Stomach (tissue), 9 donors: ENCODE results near the gene AKAP6. TPM values are rescaled to one million over a fixed set of nuclear protein-coding genes. Genes with fewer than 3 reads are reported as not detected.
A peak's percentile ranks its signal among the peaks of the same experiment; 100 is the strongest.

Source experiments
- DNase-seq, 2 donors: peaks; one replicate each; pipeline versions ENCODE4 v3.0.0 to v3.0.0-alpha.2; 2013 to 2019
- H3K27ac ChIP-seq, 5 donors: fragments of 200-600 bp in 4 of 5; sonication (generic) in 4 of 5; one replicate each; pipeline ENCODE4 v1.5.1; 2013 to 2019; ENCODE audit warnings: mild to moderate bottlenecking in 1 of 5, moderate library complexity in 1 of 5
- H3K27me3 ChIP-seq, 3 donors: fragments of 200-600 bp; sonication (generic); one replicate each; pipeline ENCODE4 v1.5.1; 2017 to 2019; ENCODE audit warnings: mixed run types in 1 of 3
- H3K36me3 ChIP-seq, 4 donors: fragments of 200-600 bp; sonication (generic); 1 replicate in 3 of 4; 2 replicates in 1 of 4; pipeline ENCODE4 v1.5.1; 2016 to 2019
- H3K4me1 ChIP-seq, 4 donors: fragments of 200-600 bp; sonication (generic); one replicate each; pipeline ENCODE4 v1.5.1; 2016 to 2019
- H3K4me3 ChIP-seq, 4 donors: fragments of 200-600 bp; sonication (generic) in 3 of 4; one replicate each; pipeline ENCODE4 v1.5.1; 2016 to 2019; ENCODE audit warnings: mild to moderate bottlenecking in 1 of 4
- H3K9me3 ChIP-seq, 4 donors: fragments of 200-600 bp; sonication (generic); one replicate each; pipeline ENCODE4 v1.5.1; 2016 to 2019
- CTCF ChIP-seq, 7 experiments: fragments of 450-650 bp in 4 of 7; fragments of 200-600 bp in 3 of 7; sonication (generic) in 3 of 7; IDR thresholded peaks; one replicate each; pipeline ENCODE4 v1.5.1; 2016 to 2019; ENCODE audit warnings: antibody characterized with exemption in 7 of 7, control low read depth in 2 of 7, mild to moderate bottlenecking in 1 of 7
- EP300 ChIP-seq: sonication (generic); formaldehyde crosslinking; IDR thresholded peaks from one replicate; pipeline ENCODE4 v1.6.1; 2017; ENCODE audit warnings: antibody characterized with exemption
- POLR2A ChIP-seq, 4 donors: fragments of 450-650 bp; IDR thresholded peaks; one replicate each; pipeline ENCODE4 v1.6.1; 2016; ENCODE audit warnings: antibody characterized with exemption in 4 of 4, control low read depth in 2 of 4, mild to moderate bottlenecking in 1 of 4, moderate library complexity in 1 of 4
- POLR2AphosphoS5 ChIP-seq, 3 donors: sonication (generic); formaldehyde crosslinking; IDR thresholded peaks; one replicate each; pipeline ENCODE4 v1.6.1; 2016; ENCODE audit warnings: antibody characterized with exemption in 3 of 3
- WGBS, 5 donors: extraction: QIAGEN DNeasy Blood & Tissue Kit in 3 of 5; methylation state at CpG; one replicate each; pipeline versions ENCODE4 v1.1.5 to v1.1.7; 2013 to 2018; 5-methylcytosine and 5-hydroxymethylcytosine counted together
- intact Hi-C: fragments of 100-400 bp; cut with DNase I; formaldehyde crosslinking; loops from one replicate; pipeline ENCODE4 v1.15.1; 2023; ENCODE audit warnings: low total_unique reads
- polyA plus RNA-seq, 3 donors: library from polyadenylated mRNA; stranded (reverse); fragments of 200-250 nt; gene quantifications; one replicate each; pipeline ENCODE4 v1.2.3, GENCODE V29; 2013
- total RNA-seq, 5 donors: library from RNA; depleted of rRNA; stranded (reverse); fragments of >200 nt; gene quantifications; one replicate each; pipeline versions ENCODE4 v1.1.0 to v1.2.3, GENCODE V29; 2014 to 2016
- donor health status: healthy with polysubstance abuse.
- donor health status: Bipolar disorder and iron deficiency.
- donor health status: healthy.

Gene AKAP6
- total and polyA plus RNA-seq, 8 donors, result 0.15 to 132 (median 3.3) TPM

DNA sequence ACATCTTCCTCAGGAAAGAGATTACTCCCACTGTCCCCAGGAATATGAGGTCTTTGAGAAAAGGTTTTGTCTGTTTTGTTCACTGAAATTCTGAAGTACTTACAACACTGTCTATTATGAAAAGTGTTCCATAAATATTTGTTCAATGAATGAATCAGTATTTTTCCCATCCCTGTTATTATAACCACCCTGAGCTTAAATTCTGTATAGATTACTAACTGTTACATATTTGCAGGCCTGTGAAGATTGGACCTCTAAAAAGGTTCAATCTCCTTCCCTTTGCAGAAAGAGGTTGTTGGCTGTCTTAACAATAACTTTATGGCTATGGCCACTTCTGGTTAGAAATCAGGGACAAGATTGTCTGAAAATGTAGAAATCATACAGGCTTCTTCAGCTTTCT lies 435.0 kb downstream of the AKAP6 start:
- Histone ChIP-seq H3K36me3 (no peaks in the 10 kb centered on the region), H3K4me1 (no peaks in the 10 kb centered on the region), H3K27ac (no peak overlapping the region), H3K9me3 (peaks cover 0 to 6% (median 0%) of the 10 kb centered on the region in 4 donors), H3K27me3 (no peaks in the 10 kb centered on the region), H3K4me3 (no peak overlapping the region)
- DNase-seq, result no peak
- intact Hi-C loops, result no loop called here
- TF ChIP-seq POLR2AphosphoS5 (IDR thresholded peaks at IDR 0.05), result no peak
- TF ChIP-seq EP300, result no peak
- TF ChIP-seq POLR2A (IDR thresholded peaks at IDR 0.05), result no peak
- no peak for TF ChIP-seq CTCF (IDR thresholded peaks at IDR 0.05)

DNA sequence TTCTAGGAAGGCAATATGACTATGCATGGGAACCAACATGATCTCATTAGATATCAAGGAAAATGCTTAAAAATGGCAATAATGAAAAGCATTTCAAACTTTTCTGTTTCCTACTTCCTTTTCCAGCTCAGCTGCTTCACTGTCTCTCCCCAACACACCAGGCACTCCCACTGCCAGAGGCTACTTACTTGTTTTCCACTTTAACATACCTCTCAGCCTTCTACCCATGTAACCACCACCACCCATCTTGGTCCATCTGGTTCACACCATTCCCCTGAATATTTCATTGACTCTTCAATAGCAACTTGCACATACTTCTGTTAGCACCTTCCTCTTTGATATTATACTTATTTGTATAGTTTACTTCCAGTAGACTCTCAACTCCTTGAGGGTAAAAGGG lies 441.3 kb downstream of the AKAP6 start:
- Histone ChIP-seq H3K4me1 (no peaks in the 10 kb centered on the region), H3K9me3 (no peaks in the 10 kb centered on the region), H3K27me3 (no peaks in the 10 kb centered on the region), H3K27ac (no peak overlapping the region), H3K4me3 (no peak overlapping the region), H3K36me3 (no peaks in the 10 kb centered on the region)
- intact Hi-C loops, result no loop called here
- no peak for TF ChIP-seq POLR2A (IDR thresholded peaks at IDR 0.05)
- TF ChIP-seq POLR2AphosphoS5 (IDR thresholded peaks at IDR 0.05), result no peak
- DNase-seq, result no peak

DNA sequence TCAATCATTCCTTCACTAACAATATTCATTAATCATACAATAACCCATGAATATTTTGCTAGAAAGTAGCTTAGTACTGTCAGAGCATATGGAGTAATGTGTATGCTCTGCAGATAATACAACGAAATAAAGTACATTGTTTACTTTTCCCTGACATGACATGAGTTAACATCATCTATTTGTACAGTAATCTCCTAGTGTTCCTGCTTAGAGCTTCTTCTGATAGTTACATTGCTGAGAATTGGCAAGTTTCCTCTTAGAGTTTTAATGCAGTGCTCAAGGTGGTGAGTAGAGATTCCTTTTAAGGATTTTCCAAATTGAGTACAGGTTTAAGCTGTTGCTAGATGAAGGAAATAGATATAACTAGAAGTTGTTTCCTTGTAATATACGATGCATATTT lies 445.1 kb downstream of the AKAP6 start:
- Histone ChIP-seq H3K36me3 (no peaks in the 10 kb centered on the region), H3K27me3 (no peaks in the 10 kb centered on the region), H3K4me3 (no peak overlapping the region), H3K27ac (no peak overlapping the region), H3K9me3 (no peaks in the 10 kb centered on the region), H3K4me1 (no peaks in the 10 kb centered on the region)
- DNase-seq, result no peak
- WGBS, 5 donors, result 41 to 59% (median 48%) methylated on average over 2 of the region's 2 CpGs
- TF ChIP-seq CTCF (IDR thresholded peaks at IDR 0.05) (no peak), POLR2A (IDR thresholded peaks at IDR 0.05) (no peak), EP300 (no peak), POLR2AphosphoS5 (IDR thresholded peaks at IDR 0.05) (no peak)
- intact Hi-C loops, result no loop called here

- H3K27ac ChIP-seq, result no peak overlapping the region
- no peaks in the 10 kb centered on the region for H3K27me3 ChIP-seq
- TF ChIP-seq POLR2AphosphoS5 (IDR thresholded peaks at IDR 0.05) (no peak), CTCF (IDR thresholded peaks at IDR 0.05) (no peak), EP300 (no peak), POLR2A (IDR thresholded peaks at IDR 0.05) (no peak)
- H3K9me3 ChIP-seq, result no peaks in the 10 kb centered on the region
- intact Hi-C loops, result no loop called here
- no peaks in the 10 kb centered on the region for H3K4me1 ChIP-seq
- 83 to 93% (median 88%) methylated on average over 1 of the region's 1 CpG for WGBS, 5 donors
- no peaks in the 10 kb centered on the region for H3K36me3 ChIP-seq
- H3K4me3 ChIP-seq, result no peak overlapping the region
- DNase-seq, result no peak
Observed at GRCh38 chr14:32779840-32780239, 450.7 kb downstream of the AKAP6 start.

- 89 to 92% (median 91%) methylated on average over 3 of the region's 3 CpGs for WGBS, 5 donors
- Histone ChIP-seq H3K4me3 (no peak overlapping the region), H3K36me3 (no peaks in the 10 kb centered on the region), H3K27ac (no peak overlapping the region), H3K27me3 (no peaks in the 10 kb centered on the region), H3K9me3 (peaks cover 0 to 5% (median 0%) of the 10 kb centered on the region in 4 donors), H3K4me1 (no peaks in the 10 kb centered on the region)
- intact Hi-C loops, result no loop called here
- peak in 1 of 2 donors; percentile 10 for DNase-seq
- no peak for TF ChIP-seq CTCF (IDR thresholded peaks at IDR 0.05)
- TF ChIP-seq POLR2A (IDR thresholded peaks at IDR 0.05), result no peak
- TF ChIP-seq EP300, result no peak
- no peak for TF ChIP-seq POLR2AphosphoS5 (IDR thresholded peaks at IDR 0.05)
Observed at GRCh38 chr14:32784405-32784804, 455.3 kb downstream of the AKAP6 start.
